HG03103 (cell line): ENCODE measurements around the gene SIGLEC9.

ENCODE experiments used
- ATAC-seq: cut with Tn5 transposase; IDR thresholded peaks from one replicate; pipeline ENCODE4 v1.9.1; 2021; ENCODE audit warnings: low read depth; ENCODE audit not compliant: unreplicated experiment

SIGLEC9 gene

DNA sequence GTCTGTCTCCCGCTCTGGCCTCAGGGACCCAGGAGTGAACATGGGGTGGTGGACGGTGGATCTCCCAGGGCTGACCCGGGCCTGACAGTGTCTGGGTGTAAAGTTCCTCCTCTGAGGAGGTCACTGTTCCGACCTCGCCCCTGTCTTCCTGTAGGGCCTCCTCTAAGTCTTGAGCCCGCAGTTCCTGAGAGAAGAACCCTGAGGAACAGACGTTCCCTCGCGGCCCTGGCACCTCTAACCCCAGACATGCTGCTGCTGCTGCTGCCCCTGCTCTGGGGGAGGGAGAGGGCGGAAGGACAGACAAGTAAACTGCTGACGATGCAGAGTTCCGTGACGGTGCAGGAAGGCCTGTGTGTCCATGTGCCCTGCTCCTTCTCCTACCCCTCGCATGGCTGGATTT is at the start of gene SIGLEC9:
Gene SIGLEC9, plus strand, starts transcription at position 178 of the 400 bp plus-strand sequence. Its CDS starts 69 bp downstream, at position 247.
- ATAC-seq, result no peak

DNA sequence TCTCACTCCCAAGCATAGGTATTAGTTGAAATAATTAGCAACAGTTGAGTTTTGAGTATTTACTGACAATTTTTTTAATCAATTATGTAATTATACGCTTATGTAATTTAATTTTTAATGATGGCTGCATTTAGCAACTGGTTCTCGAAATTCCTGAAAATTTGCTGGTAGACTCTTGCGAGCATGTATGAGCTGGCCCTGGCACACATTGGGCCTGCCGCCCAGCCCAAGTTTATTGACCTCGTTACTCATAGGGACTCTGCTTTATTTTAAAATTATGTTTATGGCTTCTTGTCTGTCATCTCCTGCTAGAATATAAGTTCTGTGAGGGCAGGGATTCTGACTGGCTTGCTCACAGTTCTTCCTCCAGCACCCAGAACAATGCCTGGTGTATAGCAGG is 48.7 kb upstream of the SIGLEC9 start:
- no peak for ATAC-seq

DNA sequence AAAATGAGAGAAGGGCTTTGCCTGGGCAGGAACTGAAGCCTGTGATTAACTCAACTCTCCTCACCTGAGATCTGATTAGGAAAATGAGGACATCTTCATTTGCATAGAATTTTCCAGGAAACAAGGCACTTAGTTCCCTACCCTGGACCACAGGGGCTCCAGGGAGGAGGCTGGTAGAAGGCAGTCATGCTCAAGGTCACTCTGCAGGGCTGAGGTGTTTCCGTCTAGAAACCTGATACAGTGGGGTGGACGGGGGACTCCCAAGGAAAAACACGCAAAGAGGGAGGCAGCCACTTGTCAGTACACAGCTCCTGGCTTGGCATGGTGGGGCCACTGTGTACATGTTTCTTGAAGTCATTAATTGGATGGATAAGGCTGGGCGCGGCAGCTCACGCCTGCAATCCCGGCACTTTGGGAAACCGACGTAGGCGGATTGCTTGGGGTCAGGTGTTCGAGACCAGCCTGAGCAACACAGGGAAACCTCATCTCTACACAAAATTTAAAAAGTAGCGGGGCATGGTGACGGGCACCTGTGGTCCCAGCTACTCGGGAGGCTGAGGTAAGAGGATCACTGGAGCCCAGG is 48.0 kb upstream of the SIGLEC9 start:
- no peak for ATAC-seq

DNA sequence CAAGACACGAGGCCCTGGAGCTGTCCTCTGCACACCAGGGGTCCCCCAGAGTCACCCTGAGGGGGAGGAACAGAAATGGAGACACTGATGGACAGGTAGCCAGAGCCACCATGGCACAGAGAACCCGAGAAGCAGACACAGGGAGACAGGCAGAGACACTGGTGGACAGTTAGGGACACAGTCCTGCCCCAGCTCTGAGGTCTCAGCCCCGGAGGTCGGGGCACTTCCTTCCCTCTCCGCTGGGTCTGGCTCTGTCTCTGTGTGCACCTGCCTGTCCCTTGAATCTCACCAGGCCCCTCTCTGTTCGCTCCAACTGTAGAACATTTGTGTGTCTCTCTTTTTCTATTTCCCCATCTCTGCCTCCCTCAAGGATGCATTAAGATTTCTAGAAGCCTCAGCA is 46.6 kb upstream of the SIGLEC9 start:
- no peak for ATAC-seq

DNA sequence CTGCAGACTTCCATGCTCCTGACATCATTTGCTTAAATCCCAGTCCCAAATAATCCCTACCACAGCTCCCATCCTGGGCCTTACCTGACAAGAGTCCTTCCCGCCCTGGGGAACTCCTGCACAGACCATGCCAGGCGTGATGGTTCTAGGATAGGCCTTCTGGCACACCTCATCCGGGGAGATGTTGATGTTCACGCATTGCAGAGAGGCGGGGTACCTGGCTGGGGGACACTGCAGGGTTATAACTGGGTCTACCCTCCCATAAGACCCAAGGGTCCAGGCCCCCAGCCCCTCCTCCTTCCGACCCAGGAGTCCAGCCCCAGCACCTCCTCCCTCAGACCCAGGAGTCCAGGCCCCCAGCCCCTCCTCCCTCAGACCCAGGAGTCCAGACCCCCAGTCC is 46.0 kb upstream of the SIGLEC9 start:
- no peak for ATAC-seq

DNA sequence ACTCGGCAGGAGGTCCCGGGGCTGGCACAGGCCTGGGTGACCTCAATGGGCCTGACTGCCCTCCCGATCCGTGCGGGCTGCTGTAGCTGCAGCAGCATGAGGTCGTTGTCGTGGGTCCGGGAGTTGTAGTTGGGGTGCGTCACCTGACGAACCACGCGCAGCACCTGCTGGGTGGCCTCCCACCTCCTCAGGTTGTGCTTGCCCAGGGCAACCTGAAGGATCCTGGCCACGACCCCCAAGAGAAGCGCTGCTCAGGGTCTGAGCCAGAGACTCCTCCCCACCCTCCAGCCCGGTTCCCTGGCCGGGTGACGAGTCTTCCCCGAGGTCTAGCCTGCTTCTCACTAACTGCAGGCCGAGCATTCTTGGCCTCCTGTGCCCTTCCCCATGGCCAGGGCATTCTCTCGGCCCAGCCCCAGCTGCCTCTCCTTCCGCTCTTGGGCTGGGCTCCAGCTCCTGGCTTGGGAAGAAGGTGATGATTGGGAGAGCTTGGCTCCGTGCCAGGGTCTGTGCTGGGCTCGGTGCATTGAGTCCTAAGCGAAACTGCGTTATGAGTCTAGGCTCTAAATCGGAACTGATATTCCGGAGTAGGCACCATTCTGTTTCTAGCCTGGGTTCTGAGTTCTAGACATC is 45.1 kb upstream of the SIGLEC9 start:
- ATAC-seq, result no peak

DNA sequence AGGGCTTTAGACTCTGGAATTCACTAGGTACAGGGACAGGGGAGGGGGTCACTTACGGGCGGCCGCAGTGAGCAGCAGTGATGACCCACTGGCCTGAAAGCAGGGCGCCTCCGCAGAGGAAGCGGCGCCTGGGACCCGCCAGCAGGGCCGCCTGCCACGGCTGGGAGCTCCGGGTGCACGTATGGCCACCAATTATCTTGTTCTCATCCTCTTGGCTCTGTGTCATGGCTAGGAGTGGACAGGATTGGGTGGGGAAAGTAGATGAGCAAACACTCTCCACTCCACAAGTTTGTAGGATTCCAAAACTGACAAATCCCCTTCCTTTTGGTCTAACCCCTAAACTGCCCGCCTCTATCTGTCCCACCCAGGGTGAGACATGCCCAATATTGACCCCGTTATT is 43.2 kb upstream of the SIGLEC9 start:
- no peak for ATAC-seq

DNA sequence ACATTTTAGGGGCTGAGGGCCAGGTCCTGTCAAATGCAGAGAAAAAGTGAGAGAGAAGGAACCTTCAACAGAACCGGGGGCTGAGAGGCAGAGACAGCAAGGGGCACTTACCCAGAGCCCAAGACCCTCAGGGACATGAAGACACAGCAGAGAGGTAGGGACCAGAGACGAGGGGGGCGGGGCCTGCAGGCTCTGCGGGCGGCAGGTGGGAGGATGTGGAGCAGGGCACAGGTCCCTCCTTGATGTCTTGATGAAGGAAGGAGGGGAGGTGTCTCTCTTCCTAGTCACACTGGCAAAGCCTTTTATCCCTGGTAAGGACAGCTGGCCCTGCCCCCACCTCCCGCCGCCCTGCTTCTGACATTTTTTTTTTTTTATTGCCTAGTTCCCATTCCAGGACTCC is 42.1 kb upstream of the SIGLEC9 start, which contains the start of gene KLK14:
Gene KLK14, minus strand, starts transcription at position 277 of the 400 bp plus-strand sequence. Its CDS starts 273 bp downstream, at position 4.
- ATAC-seq, result no peak

DNA sequence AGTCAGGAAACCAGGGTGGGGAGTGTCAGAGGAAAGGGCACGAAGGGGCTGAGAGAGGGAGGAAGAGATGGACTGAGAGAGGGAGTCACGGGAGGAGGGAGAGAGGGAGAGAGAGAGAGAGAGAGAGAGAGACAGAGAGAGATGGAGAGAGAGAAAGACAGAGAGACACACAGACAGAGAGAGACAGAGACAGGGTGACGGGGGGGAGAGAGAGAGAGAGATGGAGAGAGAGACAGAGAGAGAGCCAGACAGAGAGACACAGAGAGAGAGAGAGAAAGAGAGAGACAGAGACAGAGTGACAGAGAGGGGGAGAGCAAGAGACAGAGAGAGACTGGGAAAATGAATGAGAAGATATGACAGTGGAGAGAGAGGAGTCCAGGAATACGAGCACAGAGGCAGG is 41.5 kb upstream of the SIGLEC9 start:
- ATAC-seq, result no peak

DNA sequence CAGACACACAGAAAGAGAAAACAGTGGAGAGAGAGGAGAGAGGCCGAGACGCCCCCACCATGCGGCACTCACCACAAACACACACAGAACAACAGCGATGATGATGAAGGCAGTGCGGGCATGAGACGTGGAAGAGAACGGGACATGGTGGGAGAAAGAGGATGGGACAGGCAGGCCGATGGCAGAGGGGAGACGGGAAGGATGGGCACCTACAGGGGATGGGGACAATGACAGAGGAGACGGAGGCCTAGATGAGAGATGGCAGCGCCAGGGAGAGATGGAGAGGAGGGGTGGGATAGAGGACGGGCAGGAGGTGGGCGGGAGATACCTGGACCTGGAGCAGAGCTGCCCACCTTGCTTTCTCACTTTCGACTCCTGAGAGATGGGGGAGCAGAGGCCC is 40.9 kb upstream of the SIGLEC9 start:
- no peak for ATAC-seq

DNA sequence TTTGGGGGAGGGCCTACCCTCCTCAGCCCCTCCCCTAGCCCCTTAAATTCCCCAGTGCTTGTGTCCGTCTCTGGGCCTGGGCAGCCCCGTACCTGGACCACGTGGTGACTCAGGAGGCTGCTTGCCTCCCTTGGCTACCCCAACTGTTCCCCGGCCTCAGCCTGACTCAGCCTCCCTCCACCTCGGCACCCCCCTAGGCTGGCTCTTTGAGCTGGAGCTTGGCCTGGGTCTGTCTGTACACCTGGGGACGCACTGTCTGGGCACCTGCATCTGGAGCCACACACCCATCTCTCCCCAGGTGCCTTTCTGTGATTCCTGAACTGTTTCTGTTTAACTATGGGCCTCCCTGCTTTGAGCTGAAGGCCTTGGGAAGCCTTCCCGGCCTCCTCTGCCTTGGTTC is 40.2 kb upstream of the SIGLEC9 start:
- ATAC-seq, result no peak

DNA sequence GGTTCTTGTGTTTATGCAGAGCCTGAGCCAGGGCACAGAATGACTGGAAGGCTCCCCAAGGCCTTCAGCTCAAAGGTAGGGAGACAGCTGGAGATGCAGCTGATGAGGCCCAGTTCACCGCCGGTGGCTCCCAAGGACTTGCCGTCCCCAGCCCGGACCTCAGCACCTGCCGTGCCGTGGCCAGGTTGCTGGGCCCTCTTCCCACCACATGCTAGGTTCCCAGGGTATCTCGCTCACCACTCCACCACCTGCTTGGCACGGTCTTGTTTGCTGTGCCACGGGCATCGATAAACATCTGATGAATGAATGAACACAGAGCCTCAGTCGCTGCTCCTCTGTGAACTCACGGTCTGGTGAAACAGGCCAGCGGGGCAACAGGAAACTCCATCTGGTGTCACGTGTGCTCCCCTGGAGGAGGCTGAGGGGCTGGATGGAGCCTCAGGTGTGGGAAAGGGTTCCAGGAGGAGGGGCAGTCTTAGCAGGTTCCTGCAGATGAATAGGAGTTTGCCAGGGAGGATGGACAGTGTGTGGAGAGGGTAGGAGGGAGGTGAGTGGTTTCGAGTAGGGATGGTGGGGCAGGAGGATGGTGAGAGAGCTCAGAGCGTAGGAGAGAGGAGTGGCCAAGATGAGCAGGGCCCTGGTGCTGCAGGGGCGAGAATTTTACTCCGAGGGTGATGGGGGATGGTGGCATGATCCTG is 38.4 kb upstream of the SIGLEC9 start:
- ATAC-seq, result no peak

DNA sequence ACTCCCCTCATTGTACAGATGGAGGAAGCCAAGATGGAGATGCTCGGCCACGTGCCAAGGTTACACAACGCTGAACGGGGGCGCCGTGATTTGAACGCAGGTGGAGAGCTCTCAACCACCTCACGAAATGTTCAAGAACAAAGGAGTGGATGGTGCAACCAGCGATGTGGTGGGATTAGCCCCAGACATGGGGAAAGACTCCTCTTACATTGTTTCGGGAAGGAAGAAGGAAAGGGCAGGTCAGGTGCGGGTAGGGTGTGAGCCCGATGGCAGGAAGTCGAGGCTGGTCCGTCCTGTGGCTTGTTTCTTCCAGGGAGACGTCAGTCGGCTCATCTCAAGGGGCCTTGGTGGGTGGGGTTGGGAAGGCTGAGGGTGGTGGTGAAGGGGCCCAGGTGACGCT is 34.9 kb upstream of the SIGLEC9 start:
- no peak for ATAC-seq

DNA sequence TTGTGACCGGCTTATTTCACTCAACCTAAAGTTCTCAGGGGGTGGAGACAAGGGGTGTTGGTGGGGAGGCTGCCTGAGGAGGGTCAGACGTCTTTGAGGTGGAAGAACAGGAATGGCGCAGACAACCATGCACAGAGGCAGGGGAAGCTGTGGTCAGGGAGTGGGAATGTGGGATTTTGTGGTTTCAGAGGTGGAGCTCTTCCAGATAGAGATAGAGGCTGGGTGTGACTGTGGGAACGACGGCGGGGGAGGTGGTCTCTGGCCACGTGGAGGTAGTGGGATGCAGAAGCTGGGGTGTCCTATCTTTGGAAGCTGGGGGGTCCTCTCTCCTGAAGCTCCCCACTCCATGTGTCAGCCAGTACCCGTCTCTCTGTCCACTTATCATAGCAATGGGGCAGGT is 34.2 kb upstream of the SIGLEC9 start:
- no peak for ATAC-seq

DNA sequence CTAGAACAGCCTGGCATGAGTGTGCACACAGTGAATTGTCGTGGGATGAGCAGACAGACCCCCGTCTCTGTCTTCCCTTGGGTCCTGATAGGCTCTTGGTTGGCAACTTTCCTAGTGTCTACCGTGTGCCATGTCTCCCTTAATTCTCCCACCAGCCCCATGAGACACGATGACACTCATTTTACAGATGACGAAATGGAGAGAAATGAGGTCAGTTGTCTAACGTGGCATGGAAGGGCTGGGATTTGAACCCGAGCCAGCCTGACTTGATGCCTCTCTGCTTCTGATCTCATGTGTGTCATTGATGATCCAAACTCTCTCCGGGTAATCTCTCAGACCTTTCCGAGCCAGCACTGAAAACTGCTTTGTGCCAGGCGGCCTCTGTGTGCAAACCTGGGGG is 33.6 kb upstream of the SIGLEC9 start:
- ATAC-seq, result no peak

DNA sequence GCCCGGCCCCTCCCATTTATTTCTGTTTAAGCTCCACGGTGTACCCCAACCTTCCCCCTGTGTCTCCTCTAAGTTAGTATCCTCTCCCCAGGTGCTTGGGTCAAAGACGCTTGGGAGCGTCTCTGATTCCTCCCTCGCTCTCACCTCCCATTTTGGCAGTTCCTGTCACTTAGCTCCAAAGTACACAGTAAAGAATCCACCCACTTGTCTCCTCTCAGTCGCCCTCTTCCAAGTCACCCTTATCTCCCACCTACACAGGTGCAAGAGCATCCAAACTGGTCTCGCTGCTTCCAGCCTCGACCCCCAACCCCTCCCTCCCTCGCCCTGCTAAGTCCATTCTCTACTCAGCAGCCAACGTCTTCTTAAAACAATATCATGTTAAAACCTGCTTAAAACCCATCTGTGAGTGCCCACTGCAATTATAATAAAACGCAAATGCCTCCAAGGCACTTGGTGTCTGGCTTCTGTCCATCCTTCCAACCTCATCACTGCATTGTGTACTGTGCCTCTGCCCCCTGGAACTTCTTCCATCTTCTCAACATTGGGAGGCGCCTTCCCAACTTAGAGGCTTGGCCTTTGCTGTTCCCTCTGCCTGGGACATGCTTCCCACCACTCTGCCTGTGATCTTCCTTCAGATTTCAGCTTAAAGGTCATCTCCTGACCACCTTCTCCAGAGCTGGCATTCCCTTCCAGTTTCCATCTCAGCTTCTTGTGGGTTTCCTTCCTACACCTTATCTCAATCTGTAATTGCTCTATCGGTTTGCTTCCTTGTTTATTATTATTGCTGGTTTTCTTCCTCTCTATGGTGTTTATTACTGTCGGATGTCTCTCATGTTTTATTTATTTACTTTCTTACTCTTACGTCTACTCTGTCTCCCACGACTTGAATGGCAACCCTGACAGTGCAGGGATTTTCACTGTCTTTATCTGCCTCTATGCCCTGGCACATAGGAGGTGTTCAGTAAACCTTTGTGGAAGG is 32.5 kb upstream of the SIGLEC9 start:
- ATAC-seq, result no peak

DNA sequence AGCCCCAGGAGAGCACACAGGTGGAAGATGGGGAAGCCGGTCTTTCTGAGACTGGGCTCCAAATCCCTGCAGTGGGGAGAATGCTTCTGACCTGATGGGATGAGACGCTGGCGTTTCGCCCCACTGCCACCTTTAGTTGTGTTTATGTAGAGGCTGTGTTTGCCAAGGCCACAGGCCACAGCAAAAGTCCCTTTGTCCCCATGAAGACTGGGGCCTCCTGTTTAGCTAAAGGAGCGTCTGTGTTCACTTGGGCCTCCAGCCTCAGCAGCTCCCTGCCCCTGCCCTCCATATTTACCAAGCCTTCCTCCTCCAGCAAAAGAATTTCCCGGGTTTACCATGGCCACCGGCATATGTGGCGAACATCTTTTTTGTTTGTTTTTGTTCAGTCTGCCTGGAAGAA is 31.6 kb upstream of the SIGLEC9 start:
- ATAC-seq, result no peak

DNA sequence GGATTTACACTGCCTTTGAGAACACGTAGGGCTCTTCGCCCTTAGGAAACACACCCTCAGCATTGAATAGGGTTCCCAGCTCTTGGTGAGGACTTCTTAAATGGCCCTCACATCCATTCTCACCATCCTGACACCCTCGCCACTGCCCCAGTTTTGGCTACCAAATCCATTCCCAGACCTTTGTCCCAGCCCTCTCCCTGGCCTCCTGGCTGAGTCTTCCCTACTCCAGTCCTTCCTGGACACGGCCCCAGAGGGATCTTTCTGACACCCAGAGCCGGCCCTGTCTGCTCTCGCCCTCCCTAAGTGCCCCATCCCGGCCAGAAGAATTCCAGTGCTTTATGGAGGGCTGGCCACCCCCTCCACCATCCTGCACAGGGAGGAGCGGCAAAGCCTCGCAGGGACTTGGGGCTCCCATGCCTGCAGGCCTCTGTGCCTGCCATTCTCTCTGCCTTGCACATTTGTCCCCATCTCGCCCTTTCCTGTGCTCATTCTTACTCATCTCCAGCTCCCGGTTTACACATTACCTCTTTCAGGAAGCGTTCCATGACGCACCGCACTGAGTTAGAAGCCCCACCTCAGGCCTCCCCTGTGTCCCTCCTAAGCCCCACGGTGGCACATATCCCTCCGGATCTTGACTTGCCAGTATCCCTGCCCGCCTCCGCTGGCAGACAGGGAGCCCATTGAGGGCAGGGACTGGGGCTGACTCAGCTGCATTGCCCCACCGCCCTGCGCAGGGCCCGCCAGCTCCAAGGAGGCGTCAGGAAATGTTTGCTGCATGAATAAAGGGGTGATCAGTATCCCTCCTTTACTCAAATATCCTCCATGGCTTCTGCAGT is 31.0 kb upstream of the SIGLEC9 start:
- no peak for ATAC-seq

DNA sequence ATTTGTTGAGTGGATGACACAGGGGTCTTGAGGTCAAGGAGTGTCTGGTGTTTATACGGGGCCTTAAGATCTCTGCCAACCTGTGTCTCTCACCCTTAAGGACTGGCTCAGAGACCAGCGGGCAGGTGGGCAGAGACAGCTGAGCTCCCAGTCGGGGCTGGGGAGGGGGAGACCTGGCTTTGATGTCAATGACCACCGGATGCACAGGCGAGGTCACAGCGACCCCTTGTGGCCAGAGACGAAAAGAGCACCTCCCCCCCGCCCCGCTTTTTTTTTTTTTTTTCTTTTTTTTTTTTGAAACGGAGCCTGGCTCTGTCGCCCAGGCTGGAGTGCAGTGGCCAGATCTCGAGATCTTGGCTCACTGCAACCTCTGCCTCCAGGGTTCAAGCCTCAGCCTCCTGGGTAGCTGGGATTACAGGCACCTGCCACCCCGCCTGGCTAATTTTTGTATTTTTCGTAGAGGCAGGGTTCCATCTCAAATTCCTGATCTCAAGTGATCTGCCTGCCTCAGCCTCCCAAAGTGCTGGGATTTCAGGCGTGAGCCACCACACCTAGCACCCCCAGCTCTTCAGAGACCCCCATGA is 29.9 kb upstream of the SIGLEC9 start:
- no peak for ATAC-seq
